K562 (cell line): ENCODE measurements around the gene RBM20. TPM values are rescaled to one million over a fixed set of nuclear protein-coding genes. Genes with fewer than 3 reads are reported as not detected.

Source experiments
- ESRRB ChIP-seq: fragments of 250-450 bp; sonication (Bioruptor Pico); IDR thresholded peaks from 2 replicates; pipeline ENCODE4 v1.5.0; 2020; ENCODE audit warnings: mild to moderate bottlenecking, moderate library complexity, borderline replicate concordance
- HOXB6 ChIP-seq: fragments of 250-450 bp; sonication (Bioruptor Pico); IDR thresholded peaks from 2 replicates; pipeline ENCODE4 v1.5.1; 2022; ENCODE audit warnings: mild to moderate bottlenecking, borderline replicate concordance
- NR3C1 ChIP-seq: sonication (generic); formaldehyde crosslinking; IDR thresholded peaks from 2 replicates; pipeline ENCODE4 v1.8.1; 2022; ENCODE audit warnings: missing genetic modification reagents
- RUNX1 ChIP-seq: sonication (generic); IDR thresholded peaks from 2 replicates; pipeline ENCODE4 v1.6.1; 2016; ENCODE audit warnings: antibody characterized with exemption, low read depth
- TBP ChIP-seq: optimal IDR thresholded peaks from 2 replicates; pipeline ENCODE3; 2011; ENCODE audit warnings: low read depth, low read length, improper control_type of control experiment
- TRIM28 ChIP-seq: fragments of 450-650 bp; IDR thresholded peaks from 2 replicates; pipeline ENCODE4 v1.6.1; 2017
- ZSCAN29 ChIP-seq: fragments of 450-650 bp; IDR thresholded peaks from 2 replicates; pipeline ENCODE4 v1.6.1; 2017
- polyA plus RNA-seq, 8 experiments: library from polyadenylated mRNA; depleted of rRNA in 4 of 8; stranded (reverse) in 5 of 8; unstranded in 3 of 8; fragments of >200 nt; fragmentation: Nextera tagmentation in 2 of 8; fragmentation: Illumina TruSeq in 1 of 8; extraction: Ambion mirVana in 2 of 8; extraction: Trizol in 1 of 8; gene quantifications; 2 replicates each; pipeline versions ENCODE4 v1.2.1 to v1.2.3, GENCODE V29; 2011 to 2014; ENCODE audit warnings: inconsistent platforms in 1 of 8, missing spikeins in 1 of 8
- total RNA-seq, 7 experiments: library from RNA; depleted of rRNA in 6 of 7; stranded (reverse); fragments of >200 nt in 6 of 7; fragmentation: Illumina TruSeq in 2 of 7; extraction: Trizol in 2 of 7; gene quantifications; 2 replicates each; pipeline versions ENCODE4 v1.2.1 to v1.2.3, GENCODE V29; 2011 to 2021; ENCODE audit warnings: low replicate concordance in 1 of 7
- TF ChIP-seq, protein P1 (sequence below): sonication (generic); formaldehyde crosslinking; IDR thresholded peaks from 2 replicates; pipeline ENCODE4 v1.8.0; 2022; ENCODE audit warnings: missing genetic modification reagents, mild to moderate bottlenecking, moderate library complexity, borderline replicate concordance
- TF ChIP-seq, protein P2 (sequence below): fragments of 200-400 bp; formaldehyde crosslinking; IDR thresholded peaks from 2 replicates; pipeline ENCODE4 v1.6.1; 2017; ENCODE audit warnings: mild to moderate bottlenecking, low read depth, low read length, moderate library complexity
- TF ChIP-seq, protein P3 (sequence below): fragments of 200-800 bp; sonication (Bioruptor generic); IDR thresholded peaks from 2 replicates; pipeline ENCODE4 v1.6.1; 2017; ENCODE audit warnings: missing genetic modification characterization, missing compliant biosample characterization
- TF ChIP-seq, protein P4 (sequence below): IDR thresholded peaks from 2 replicates; pipeline ENCODE4 v1.6.1; 2014; ENCODE audit warnings: antibody characterized with exemption
- TF ChIP-seq, protein P5 (sequence below): sonication (generic); formaldehyde crosslinking; IDR thresholded peaks from 2 replicates; pipeline ENCODE4 v1.8.0; 2022; ENCODE audit warnings: missing genetic modification reagents, mild to moderate bottlenecking, borderline replicate concordance
- TF ChIP-seq, protein P6 (sequence below): fragments of 250-450 bp; sonication (Bioruptor Pico); IDR thresholded peaks from 2 replicates; pipeline ENCODE4 v1.8.0; 2021; ENCODE audit warnings: moderate library complexity, mild to moderate bottlenecking, inconsistent platforms

RBM20 gene
- total and polyA plus RNA-seq, 9 of the 15 experiments (the other 6 are each of a cell fraction or from before 2014, with no cell fraction given): 0.63 to 5.7 (median 3.2) TPM

DNA sequence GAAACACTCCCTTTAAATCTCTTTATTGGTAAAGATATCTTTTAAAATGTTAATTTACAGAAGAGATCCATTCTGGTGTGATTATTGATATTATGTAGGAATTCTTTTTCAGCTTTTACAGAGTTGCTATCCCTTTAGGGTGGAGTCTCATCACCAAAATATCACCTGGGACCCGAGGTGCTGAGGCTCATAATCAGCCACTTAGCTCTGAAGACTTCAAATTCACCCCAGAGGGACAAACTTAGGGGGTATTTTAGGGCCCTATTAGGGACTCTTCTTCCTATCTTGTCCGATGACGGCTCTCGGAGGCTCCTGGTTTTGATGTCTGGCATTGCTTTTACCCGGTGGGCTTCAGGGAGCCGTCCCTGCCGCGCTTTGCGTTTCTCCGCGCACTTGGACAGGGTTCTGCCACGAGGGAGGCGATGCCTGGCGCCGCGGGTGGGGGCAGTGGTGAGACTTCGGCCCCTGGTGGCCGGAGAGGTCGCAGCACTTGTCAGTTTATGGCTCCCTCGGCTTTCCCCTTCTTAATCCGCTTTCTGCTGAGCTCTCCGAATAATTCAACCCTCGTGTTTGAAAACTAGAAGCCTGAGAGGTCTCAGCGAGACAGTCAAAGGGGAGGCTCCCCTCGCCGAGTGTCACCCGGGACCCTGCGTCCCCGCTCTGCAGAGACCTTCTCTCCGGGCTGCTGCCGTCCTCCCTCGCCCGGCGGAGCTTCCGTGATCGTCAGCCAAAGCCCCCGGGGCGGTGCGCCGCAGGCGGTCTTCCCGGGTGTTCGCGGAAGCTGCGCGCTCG, 27.8 kb downstream of the RBM20 start (continued):
- TF ChIP-seq, protein P1, sequence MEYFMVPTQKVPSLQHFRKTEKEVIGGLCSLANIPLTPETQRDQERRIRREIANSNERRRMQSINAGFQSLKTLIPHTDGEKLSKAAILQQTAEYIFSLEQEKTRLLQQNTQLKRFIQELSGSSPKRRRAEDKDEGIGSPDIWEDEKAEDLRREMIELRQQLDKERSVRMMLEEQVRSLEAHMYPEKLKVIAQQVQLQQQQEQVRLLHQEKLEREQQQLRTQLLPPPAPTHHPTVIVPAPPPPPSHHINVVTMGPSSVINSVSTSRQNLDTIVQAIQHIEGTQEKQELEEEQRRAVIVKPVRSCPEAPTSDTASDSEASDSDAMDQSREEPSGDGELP: peak; percentile 49; the same call in 1 of the 2 replicates
- TF ChIP-seq HOXB6 (CRISPR knock-in tag) (no peak), ESRRB (CRISPR knock-in tag) (no peak), TBP (peak; percentile 65), RUNX1 (no peak), ZSCAN29 (peak; percentile 97), NR3C1 (CRISPR knock-in tag) (no peak), TRIM28 (peak; percentile 47; the same call in 1 of the 2 replicates)
- TF ChIP-seq, protein P2, sequence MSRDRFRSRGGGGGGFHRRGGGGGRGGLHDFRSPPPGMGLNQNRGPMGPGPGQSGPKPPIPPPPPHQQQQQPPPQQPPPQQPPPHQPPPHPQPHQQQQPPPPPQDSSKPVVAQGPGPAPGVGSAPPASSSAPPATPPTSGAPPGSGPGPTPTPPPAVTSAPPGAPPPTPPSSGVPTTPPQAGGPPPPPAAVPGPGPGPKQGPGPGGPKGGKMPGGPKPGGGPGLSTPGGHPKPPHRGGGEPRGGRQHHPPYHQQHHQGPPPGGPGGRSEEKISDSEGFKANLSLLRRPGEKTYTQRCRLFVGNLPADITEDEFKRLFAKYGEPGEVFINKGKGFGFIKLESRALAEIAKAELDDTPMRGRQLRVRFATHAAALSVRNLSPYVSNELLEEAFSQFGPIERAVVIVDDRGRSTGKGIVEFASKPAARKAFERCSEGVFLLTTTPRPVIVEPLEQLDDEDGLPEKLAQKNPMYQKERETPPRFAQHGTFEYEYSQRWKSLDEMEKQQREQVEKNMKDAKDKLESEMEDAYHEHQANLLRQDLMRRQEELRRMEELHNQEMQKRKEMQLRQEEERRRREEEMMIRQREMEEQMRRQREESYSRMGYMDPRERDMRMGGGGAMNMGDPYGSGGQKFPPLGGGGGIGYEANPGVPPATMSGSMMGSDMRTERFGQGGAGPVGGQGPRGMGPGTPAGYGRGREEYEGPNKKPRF: no peak
- TF ChIP-seq, protein P3, sequence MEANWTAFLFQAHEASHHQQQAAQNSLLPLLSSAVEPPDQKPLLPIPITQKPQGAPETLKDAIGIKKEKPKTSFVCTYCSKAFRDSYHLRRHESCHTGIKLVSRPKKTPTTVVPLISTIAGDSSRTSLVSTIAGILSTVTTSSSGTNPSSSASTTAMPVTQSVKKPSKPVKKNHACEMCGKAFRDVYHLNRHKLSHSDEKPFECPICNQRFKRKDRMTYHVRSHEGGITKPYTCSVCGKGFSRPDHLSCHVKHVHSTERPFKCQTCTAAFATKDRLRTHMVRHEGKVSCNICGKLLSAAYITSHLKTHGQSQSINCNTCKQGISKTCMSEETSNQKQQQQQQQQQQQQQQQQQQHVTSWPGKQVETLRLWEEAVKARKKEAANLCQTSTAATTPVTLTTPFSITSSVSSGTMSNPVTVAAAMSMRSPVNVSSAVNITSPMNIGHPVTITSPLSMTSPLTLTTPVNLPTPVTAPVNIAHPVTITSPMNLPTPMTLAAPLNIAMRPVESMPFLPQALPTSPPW (CRISPR knock-in tag): peak; percentile 37; the same call in 1 of the 2 replicates
- TF ChIP-seq, protein P4, sequence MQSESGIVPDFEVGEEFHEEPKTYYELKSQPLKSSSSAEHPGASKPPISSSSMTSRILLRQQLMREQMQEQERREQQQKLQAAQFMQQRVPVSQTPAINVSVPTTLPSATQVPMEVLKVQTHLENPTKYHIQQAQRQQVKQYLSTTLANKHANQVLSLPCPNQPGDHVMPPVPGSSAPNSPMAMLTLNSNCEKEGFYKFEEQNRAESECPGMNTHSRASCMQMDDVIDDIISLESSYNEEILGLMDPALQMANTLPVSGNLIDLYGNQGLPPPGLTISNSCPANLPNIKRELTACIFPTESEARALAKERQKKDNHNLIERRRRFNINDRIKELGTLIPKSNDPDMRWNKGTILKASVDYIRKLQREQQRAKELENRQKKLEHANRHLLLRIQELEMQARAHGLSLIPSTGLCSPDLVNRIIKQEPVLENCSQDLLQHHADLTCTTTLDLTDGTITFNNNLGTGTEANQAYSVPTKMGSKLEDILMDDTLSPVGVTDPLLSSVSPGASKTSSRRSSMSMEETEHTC: 0 out of 2 replicates have a peak, but pooled peaks have one; percentile 11
- TF ChIP-seq, protein P5, sequence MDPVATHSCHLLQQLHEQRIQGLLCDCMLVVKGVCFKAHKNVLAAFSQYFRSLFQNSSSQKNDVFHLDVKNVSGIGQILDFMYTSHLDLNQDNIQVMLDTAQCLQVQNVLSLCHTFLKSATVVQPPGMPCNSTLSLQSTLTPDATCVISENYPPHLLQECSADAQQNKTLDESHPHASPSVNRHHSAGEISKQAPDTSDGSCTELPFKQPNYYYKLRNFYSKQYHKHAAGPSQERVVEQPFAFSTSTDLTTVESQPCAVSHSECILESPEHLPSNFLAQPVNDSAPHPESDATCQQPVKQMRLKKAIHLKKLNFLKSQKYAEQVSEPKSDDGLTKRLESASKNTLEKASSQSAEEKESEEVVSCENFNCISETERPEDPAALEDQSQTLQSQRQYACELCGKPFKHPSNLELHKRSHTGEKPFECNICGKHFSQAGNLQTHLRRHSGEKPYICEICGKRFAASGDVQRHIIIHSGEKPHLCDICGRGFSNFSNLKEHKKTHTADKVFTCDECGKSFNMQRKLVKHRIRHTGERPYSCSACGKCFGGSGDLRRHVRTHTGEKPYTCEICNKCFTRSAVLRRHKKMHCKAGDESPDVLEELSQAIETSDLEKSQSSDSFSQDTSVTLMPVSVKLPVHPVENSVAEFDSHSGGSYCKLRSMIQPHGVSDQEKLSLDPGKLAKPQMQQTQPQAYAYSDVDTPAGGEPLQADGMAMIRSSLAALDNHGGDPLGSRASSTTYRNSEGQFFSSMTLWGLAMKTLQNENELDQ (CRISPR knock-in tag): no peak
- TF ChIP-seq, protein P6, sequence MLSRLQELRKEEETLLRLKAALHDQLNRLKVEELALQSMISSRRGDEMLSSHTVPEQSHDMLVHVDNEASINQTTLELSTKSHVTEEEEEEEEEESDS (CRISPR knock-in tag): no peak
